ENCODE data around the gene B3GNT7.

GRCh38 chr2:231383416-231384108, 11.9 kb upstream of the B3GNT7 start:
- no peak for TF ChIP-seq CTCF (IDR thresholded peaks at IDR 0.05)
- TF ChIP-seq POLR2AphosphoS5 (IDR thresholded peaks at IDR 0.05; ENCODE audit: low read depth, low read length) = peak; percentile 28; the same call in 1 of the 2 replicates
- TF ChIP-seq SIN3A (IDR thresholded peaks at IDR 0.05; ENCODE audit: borderline replicate concordance, insufficient read depth, low read depth, low read length) = no peak

Measured in Panc1 (cell line).